ENCODE results near the gene CNOT9.

CNOT9 gene

DNA sequence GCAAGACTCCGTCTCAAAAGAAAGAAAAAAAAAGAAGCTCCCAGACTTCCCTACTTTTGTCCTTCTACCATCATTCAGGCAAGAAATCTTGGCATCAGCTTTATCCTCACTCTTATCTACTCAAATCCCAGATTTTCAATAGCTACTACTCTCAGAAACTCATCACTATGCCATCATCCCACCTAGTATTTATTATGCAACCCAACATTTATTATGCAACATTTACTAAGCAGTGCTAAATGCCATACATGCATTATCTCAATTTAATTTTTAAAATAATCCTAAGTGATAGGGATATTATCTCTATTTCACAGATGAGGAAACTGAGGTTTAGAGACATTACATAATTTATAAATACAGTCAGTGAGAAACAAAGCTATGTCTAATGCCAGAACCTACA is 4.6 kb upstream of the CNOT9 start:
- Histone ChIP-seq H3K4me2 (ENCODE audit: insufficient read depth, low read length) (peak overlapping the region; percentile 14; the same call in 1 of the 2 replicates), H3K27ac (ENCODE audit: low read length) (no peak overlapping the region), H3K9ac (ENCODE audit: low read depth, low read length) (no peak overlapping the region), H3K79me2 (ENCODE audit: insufficient read depth, low read length) (peaks cover 84% of the 10 kb centered on the region), H3K4me3 (ENCODE audit: low read depth in 1 of 2, low read length in 2 of 2) (no peak overlapping the region), H3K27me3 (ENCODE audit: insufficient read depth, low read length, poor library complexity) (no peaks in the 10 kb centered on the region), H3K4me1 (ENCODE audit: insufficient read depth, low read length) (peaks cover 33% of the 10 kb centered on the region), H2AFZ (ENCODE audit: low read depth, low read length) (no peak overlapping the region), H4K20me1 (ENCODE audit: insufficient read depth, low read length) (peaks cover 7% of the 10 kb centered on the region; the same call in 1 of the 2 replicates), H3K9me3 (ENCODE audit: insufficient read depth, low read length, severe bottlenecking) (no peaks in the 10 kb centered on the region), H3K36me3 (ENCODE audit: insufficient read depth, low read length) (peaks cover 60% of the 10 kb centered on the region)
- ATAC-seq (ENCODE audit: insufficient read depth, low read depth) (no peak), DNase-seq (no peak)
- TF ChIP-seq, protein P1, sequence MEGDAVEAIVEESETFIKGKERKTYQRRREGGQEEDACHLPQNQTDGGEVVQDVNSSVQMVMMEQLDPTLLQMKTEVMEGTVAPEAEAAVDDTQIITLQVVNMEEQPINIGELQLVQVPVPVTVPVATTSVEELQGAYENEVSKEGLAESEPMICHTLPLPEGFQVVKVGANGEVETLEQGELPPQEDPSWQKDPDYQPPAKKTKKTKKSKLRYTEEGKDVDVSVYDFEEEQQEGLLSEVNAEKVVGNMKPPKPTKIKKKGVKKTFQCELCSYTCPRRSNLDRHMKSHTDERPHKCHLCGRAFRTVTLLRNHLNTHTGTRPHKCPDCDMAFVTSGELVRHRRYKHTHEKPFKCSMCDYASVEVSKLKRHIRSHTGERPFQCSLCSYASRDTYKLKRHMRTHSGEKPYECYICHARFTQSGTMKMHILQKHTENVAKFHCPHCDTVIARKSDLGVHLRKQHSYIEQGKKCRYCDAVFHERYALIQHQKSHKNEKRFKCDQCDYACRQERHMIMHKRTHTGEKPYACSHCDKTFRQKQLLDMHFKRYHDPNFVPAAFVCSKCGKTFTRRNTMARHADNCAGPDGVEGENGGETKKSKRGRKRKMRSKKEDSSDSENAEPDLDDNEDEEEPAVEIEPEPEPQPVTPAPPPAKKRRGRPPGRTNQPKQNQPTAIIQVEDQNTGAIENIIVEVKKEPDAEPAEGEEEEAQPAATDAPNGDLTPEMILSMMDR (IDR thresholded peaks at IDR 0.05; ENCODE audit: borderline replicate concordance, extremely low read depth, low read length, poor library complexity, severe bottlenecking), result no peak
- no peak for TF ChIP-seq EZH2 (IDR thresholded peaks at IDR 0.05; ENCODE audit: borderline replicate concordance, low read depth, low read length, severe bottlenecking)

GRCh38 chr2:218566296-218566695 is 2.3 kb upstream of the CNOT9 start:
- H3K9me3 ChIP-seq (ENCODE audit: insufficient read depth, low read length, severe bottlenecking), result no peaks in the 10 kb centered on the region
- H3K4me3 ChIP-seq (ENCODE audit: low read depth in 1 of 2, low read length in 2 of 2), result peak overlapping the region in 1 of 2 experiments; percentile 82; a peak in 2 of 4 replicates
- peaks cover 23% of the 10 kb centered on the region; the same call in 1 of the 2 replicates for H4K20me1 ChIP-seq (ENCODE audit: insufficient read depth, low read length)
- no peak for TF ChIP-seq EZH2 (IDR thresholded peaks at IDR 0.05; ENCODE audit: borderline replicate concordance, low read depth, low read length, severe bottlenecking)
- TF ChIP-seq, protein P1 (IDR thresholded peaks at IDR 0.05; ENCODE audit: borderline replicate concordance, extremely low read depth, low read length, poor library complexity, severe bottlenecking), result no peak
- ATAC-seq (ENCODE audit: insufficient read depth, low read depth), result no peak
- H3K4me2 ChIP-seq (ENCODE audit: insufficient read depth, low read length), result peak overlapping the region; percentile 68
- peak overlapping the region; percentile 6; the same call in 1 of the 2 replicates for H3K27ac ChIP-seq (ENCODE audit: low read length)
- peak overlapping the region; percentile 91 for H3K9ac ChIP-seq (ENCODE audit: low read depth, low read length)
- H3K36me3 ChIP-seq (ENCODE audit: insufficient read depth, low read length), result peaks cover 52% of the 10 kb centered on the region
- no peak overlapping the region for H2AFZ ChIP-seq (ENCODE audit: low read depth, low read length)
- no peaks in the 10 kb centered on the region for H3K27me3 ChIP-seq (ENCODE audit: insufficient read depth, low read length, poor library complexity)
- no peak for DNase-seq
- H3K79me2 ChIP-seq (ENCODE audit: insufficient read depth, low read length), result peaks cover 95% of the 10 kb centered on the region
- H3K4me1 ChIP-seq (ENCODE audit: insufficient read depth, low read length), result peaks cover 51% of the 10 kb centered on the region

GRCh38 chr2:218567797-218568189 is 846 bp upstream of the CNOT9 start:
- Histone ChIP-seq H4K20me1 (ENCODE audit: insufficient read depth, low read length) (peaks cover 33% of the 10 kb centered on the region; the same call in 1 of the 2 replicates), H3K79me2 (ENCODE audit: insufficient read depth, low read length) (peaks cover 96% of the 10 kb centered on the region), H3K27ac (ENCODE audit: low read length) (peak overlapping the region; percentile 93), H3K4me2 (ENCODE audit: insufficient read depth, low read length) (peak overlapping the region; percentile 68), H3K4me1 (ENCODE audit: insufficient read depth, low read length) (peaks cover 65% of the 10 kb centered on the region), H3K27me3 (ENCODE audit: insufficient read depth, low read length, poor library complexity) (no peaks in the 10 kb centered on the region), H3K9ac (ENCODE audit: low read depth, low read length) (peak overlapping the region; percentile 91), H3K4me3 (ENCODE audit: low read depth in 1 of 2, low read length in 2 of 2) (peak overlapping the region; percentile 40 to 82), H3K36me3 (ENCODE audit: insufficient read depth, low read length) (peaks cover 50% of the 10 kb centered on the region), H2AFZ (ENCODE audit: low read depth, low read length) (peak overlapping the region; percentile 94), H3K9me3 (ENCODE audit: insufficient read depth, low read length, severe bottlenecking) (no peaks in the 10 kb centered on the region)
- peak; percentile 67 for ATAC-seq (ENCODE audit: insufficient read depth, low read depth)
- DNase-seq, result no peak
- TF ChIP-seq, protein P1 (IDR thresholded peaks at IDR 0.05; ENCODE audit: borderline replicate concordance, extremely low read depth, low read length, poor library complexity, severe bottlenecking), result no peak
- TF ChIP-seq EZH2 (IDR thresholded peaks at IDR 0.05; ENCODE audit: borderline replicate concordance, low read depth, low read length, severe bottlenecking), result no peak

All from DND-41 (cell line).